Peyer's patch (tissue), 4 donors: Measurements from ENCODE around the gene PMP22.

Experiments
- POLR2A ChIP-seq, 2 donors: fragments of 450-650 bp; IDR thresholded peaks; one replicate each; pipeline ENCODE4 v1.5.1; 2017; ENCODE audit warnings: antibody characterized with exemption in 2 of 2, mild to moderate bottlenecking in 2 of 2, moderate library complexity in 2 of 2
- TF ChIP-seq, protein P1 (sequence below), 6 experiments: fragments of 450-650 bp in 4 of 6; fragments of 200-600 bp in 2 of 6; sonication (generic) in 1 of 6; IDR thresholded peaks; one replicate each; pipeline ENCODE4 v1.5.1; 2017 to 2019; ENCODE audit warnings: antibody characterized with exemption in 6 of 6, mild to moderate bottlenecking in 3 of 6, moderate library complexity in 1 of 6

DNA sequence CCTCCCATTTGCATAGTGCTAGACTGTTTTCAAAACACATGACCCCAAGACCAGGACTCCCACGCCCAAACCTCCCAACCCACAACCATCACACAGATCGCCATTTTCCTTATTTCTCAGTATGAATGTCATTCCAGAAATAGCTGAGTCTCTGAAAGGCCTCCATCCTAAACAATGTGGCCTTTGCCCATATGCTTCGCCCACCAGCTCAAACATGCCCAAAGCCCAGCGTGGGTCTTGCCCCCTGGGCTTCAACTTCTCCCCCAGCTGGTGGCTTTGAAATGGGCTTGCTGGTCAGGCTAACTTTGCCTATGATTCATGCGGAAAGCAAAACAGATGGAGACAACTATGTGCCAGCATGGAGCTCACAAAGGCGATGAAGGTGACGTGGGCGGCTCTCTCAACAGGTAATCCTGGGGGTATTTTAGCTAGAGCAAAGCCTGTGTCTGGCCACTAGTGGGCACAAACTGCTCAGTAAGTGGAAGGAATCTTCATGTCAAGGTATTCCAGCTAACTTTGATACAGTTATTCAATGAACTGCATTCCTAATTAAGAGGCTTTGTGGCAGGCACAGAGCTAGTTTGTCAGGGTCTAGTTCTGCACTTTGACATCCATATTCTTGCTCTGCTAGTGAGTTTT is 17.1 kb downstream of the PMP22 start:
- TF ChIP-seq, protein P1, sequence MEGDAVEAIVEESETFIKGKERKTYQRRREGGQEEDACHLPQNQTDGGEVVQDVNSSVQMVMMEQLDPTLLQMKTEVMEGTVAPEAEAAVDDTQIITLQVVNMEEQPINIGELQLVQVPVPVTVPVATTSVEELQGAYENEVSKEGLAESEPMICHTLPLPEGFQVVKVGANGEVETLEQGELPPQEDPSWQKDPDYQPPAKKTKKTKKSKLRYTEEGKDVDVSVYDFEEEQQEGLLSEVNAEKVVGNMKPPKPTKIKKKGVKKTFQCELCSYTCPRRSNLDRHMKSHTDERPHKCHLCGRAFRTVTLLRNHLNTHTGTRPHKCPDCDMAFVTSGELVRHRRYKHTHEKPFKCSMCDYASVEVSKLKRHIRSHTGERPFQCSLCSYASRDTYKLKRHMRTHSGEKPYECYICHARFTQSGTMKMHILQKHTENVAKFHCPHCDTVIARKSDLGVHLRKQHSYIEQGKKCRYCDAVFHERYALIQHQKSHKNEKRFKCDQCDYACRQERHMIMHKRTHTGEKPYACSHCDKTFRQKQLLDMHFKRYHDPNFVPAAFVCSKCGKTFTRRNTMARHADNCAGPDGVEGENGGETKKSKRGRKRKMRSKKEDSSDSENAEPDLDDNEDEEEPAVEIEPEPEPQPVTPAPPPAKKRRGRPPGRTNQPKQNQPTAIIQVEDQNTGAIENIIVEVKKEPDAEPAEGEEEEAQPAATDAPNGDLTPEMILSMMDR (IDR thresholded peaks at IDR 0.05) = peak in 1 of 6 experiments; percentile 16
- no peak for TF ChIP-seq POLR2A (IDR thresholded peaks at IDR 0.05)
